GM21381 (cell line): Measurements from ENCODE around the gene ZNF740.
"Not testable (repeated sequence)": the region's sequence is repeated elsewhere in the genome, so short reads cannot be mapped to it uniquely, and the experiment has no call there.

Source experiments
- ATAC-seq: cut with Tn5 transposase; IDR thresholded peaks from one replicate; pipeline ENCODE4 v1.9.1; 2021; ENCODE audit warnings: mild to moderate bottlenecking, moderate library complexity; ENCODE audit not compliant: unreplicated experiment

Gene ZNF740

GRCh38 chr12:53180220-53180930 is at the start of gene ZNF740, which contains the start of gene CSAD:
Gene ZNF740 (plus strand): TSS chr12:53180722. CDS start chr12:53181984, 1,262 bp downstream.
Gene CSAD (minus strand): TSS chr12:53180925. CDS start chr12:53173470, 7,455 bp downstream.
- ATAC-seq = peak; percentile 89

GRCh38 chr12:53131844-53132243 is 48.7 kb upstream of the ZNF740 start:
- ATAC-seq = no peak

DNA sequence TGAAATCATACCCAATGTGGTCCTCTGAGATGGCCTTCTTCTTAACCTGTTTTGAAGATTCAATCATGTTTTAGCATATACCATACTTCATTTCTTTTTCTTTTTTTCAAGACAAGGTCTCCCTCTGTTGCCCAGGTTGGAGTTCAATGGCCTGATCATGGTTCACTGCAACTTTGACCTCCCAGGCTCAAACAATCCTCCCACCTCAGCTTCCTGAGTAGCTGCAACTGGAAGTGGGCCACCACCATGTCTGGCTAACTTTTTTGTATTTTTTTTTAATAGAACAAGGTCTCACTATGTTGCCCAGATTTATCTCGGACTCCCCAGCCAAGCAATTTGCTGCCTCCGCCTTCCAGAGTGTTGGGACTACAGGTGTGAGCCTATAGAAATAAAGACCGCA is 46.8 kb upstream of the ZNF740 start:
- no peak for ATAC-seq

- no peak for ATAC-seq
These were observed 37.2 kb upstream of the ZNF740 start for GRCh38 chr12:53143355-53143754.

GRCh38 chr12:53145383-53146260 is 34.9 kb upstream of the ZNF740 start:
- ATAC-seq = no peak

GRCh38 chr12:53147181-53147580 is 33.3 kb upstream of the ZNF740 start:
- no peak for ATAC-seq

DNA sequence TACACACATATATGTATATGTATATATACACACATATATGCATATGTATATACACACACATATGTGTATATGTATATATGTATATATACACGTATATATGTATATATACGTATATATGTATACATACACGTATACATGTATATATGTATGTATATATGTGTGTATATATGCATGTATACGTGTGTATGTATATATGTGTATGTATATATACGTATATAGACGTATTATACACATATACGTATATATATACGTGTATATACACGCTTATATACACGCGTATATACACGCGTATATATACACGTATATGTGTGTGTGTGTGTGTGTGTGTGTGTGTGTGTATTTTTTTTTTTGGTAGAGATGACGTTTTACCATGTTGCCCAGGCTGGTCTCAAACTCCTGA is 32.9 kb upstream of the ZNF740 start:
- ATAC-seq = no peak

DNA sequence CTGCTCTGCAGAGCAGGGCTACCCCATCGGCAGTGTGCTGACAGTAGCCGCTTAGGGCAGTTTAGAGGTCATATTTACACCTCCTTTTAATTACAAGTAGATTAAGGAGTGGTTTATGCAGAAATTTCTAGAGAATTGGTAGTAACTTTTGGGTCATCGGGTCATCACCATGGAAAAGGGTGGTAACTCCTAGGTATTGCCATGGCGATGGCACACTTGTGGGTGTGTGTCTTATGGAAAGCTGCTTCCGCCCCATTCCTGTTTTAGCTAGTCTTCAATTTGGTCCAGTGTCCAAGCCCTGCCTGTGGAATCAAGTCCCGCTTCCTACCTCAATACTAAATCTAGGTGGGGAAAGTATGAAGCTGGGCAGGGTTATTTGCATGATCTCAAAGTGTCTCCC is 29.5 kb upstream of the ZNF740 start:
- no peak for ATAC-seq

DNA sequence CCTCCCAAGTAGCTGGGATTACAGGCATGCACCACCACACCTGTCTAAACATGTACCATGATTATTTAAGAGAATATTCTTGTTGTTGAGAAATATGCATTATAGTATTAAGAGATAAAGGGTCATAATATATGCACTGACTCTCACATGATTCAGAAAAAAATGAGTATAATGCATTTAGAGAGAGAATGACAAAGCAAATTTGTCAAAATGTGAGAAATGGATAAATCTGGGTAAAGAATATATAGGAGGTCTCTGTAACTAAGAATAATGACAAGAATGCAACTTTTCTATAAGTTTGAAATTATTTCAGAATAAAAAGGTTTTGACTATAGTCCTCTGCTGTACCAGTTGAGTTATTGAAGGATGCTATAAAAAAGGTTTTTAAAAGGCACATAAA is 28.1 kb upstream of the ZNF740 start:
- no peak for ATAC-seq

DNA sequence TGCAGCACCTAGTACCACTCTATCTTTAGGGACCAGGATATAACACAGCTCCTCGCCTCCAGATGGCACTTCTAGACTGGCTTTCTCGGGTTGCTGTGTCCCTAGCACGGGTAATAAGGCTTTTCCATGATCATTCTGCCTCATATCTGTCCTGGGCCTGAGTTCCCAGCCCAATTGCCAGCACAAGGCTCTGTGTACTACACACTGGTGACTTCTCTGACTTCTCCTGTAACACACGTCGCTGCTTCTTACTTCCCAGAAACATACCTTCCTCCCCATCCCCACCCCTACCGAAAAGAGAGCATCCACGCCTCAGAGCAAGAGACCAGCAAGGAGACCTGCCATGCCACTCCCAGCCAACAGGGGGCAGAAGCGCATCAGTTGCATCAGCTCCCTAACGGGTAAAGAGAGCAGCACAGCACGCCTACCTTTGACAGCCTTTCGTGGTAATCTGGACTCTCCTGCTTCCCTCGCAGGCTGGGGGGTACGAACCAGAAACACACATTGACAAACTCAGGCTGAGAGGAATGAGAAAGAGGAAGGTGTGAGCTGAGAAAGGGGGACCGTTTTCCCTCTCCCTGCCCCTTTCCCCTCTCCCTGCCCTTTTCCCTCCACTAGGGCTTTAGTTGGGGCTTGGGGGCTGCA is 21.2 kb upstream of the ZNF740 start:
- ATAC-seq = peak; percentile 80

GRCh38 chr12:53160000-53160399 is 20.5 kb upstream of the ZNF740 start:
- no peak for ATAC-seq

DNA sequence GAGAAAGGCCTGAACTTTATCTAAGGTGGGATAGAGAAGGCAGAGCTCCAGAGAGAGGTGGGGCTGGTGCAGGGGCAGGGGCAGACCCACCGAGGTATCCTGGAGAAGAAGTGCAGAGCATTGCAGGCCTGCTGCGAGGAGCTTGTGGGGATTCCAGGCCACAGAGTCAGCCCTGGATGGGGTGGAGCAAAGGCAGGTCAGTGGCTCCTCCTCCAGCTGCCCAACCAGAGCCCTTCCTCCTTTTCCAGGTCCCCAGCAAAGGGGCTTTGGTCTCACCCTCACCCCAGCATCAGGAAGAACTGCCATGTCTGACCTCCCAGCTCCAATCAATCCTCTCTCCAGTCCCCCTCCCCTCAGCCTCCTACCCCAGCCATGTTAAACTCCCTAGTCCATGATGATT is 19.8 kb upstream of the ZNF740 start:
- no peak for ATAC-seq

- no peak for ATAC-seq
These were observed 19.2 kb upstream of the ZNF740 start for GRCh38 chr12:53161119-53161911.

GRCh38 chr12:53163008-53163407 is 17.5 kb upstream of the ZNF740 start:
- not testable (repeated sequence) for ATAC-seq

DNA sequence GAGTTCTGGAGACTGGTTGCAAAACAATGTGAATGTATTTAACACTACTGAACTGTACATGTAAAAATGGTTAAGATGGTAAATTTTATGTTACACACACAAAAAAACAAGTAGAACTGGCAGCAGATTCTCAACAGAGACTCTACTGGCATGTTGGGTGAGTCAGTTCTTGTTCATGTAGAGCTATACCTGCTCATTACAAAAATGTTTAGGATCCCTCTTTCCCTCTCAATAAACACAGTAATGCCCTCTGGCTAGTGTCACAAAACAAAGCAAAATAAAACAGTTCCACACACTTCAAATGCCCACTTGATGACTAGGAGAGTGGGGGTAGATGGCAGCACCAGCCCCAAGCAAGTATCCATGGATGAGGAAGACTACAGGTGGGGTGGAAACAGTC is 13.7 kb upstream of the ZNF740 start:
- ATAC-seq = no peak

GRCh38 chr12:53169644-53170043 is 10.9 kb upstream of the ZNF740 start:
- ATAC-seq = no peak

DNA sequence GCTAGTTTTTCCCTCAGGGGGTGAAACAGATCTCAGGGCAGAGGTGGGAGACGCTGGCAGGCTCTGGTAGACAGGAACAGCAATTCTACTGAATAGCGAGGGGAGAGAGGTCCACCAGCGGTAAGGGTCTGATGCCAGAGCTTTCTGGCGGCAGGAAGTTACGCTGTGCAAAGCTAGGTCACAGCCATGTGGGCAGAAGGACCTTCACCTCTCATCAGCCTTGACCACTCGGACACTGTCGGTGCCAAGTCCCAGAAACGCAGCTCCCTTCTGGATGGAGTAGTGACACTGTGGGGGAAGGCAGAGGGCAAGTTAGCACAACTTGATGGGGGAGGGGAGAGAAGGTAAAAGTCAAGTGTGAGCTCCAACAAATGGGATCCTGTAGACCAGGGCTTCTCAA is 10.3 kb upstream of the ZNF740 start:
- no peak for ATAC-seq

GRCh38 chr12:53170876-53171724 is 9.4 kb upstream of the ZNF740 start:
- no peak for ATAC-seq

GRCh38 chr12:53171725-53172329 is 8.7 kb upstream of the ZNF740 start:
- ATAC-seq = no peak
